Neural cell (in vitro differentiated cells): ENCODE measurements around the gene CDH5. TPM values are rescaled to one million over a fixed set of nuclear protein-coding genes. Genes with fewer than 3 reads are reported as not detected.

ENCODE experiments used
- H2AFZ ChIP-seq: fragments of 200-600, 300-800 bp; sonication (generic), shearing (Covaris generic); 2 replicates; pipeline ENCODE4 v1.6.0; 2014; ENCODE audit warnings: low read depth, mild to moderate bottlenecking, antibody characterized with exemption, low read length, moderate library complexity
- H3F3A ChIP-seq: fragments of 200-600 bp; shearing (Covaris generic); 2 replicates; pipeline ENCODE4 v1.6.1; 2016; ENCODE audit warnings: mild to moderate bottlenecking, moderate library complexity, mixed read lengths, antibody characterized with exemption, low read length; ENCODE audit not compliant: insufficient read depth, poor library complexity, severe bottlenecking
- H3K27ac ChIP-seq: fragments of 200-600, 300-800 bp; sonication (generic), shearing (Covaris generic); 2 replicates; pipeline ENCODE4 v1.5.1; 2014; ENCODE audit warnings: mild to moderate bottlenecking, low read length, moderate library complexity
- H3K27me3 ChIP-seq: fragments of 300-800, 200-600 bp; sonication (generic), shearing (Covaris generic); 2 replicates; pipeline ENCODE4 v1.6.0; 2014; ENCODE audit warnings: mild to moderate bottlenecking, low read depth, low read length, moderate library complexity; ENCODE audit not compliant: insufficient read depth
- H3K36me3 ChIP-seq: fragments of 300-800, 200-600 bp; sonication (generic), shearing (Covaris generic); 2 replicates; pipeline ENCODE4 v1.5.1; 2014; ENCODE audit warnings: mild to moderate bottlenecking, antibody characterized with exemption, low read length, moderate library complexity; ENCODE audit not compliant: insufficient read depth
- H3K4me2 ChIP-seq: fragments of 300-800, 200-600 bp; sonication (generic), shearing (Covaris generic); 2 replicates; pipeline ENCODE4 v1.6.0; 2014; ENCODE audit warnings: mild to moderate bottlenecking, low read length
- H3K4me3 ChIP-seq: fragments of 300-800, 200-600 bp; sonication (generic), shearing (Covaris generic); 2 replicates; pipeline ENCODE4 v1.5.1; 2014; ENCODE audit warnings: mild to moderate bottlenecking, low read length, moderate library complexity
- H3K79me2 ChIP-seq: fragments of 200-600 bp; shearing (Covaris generic); replicated peaks from 2 replicates; pipeline ENCODE4 v1.6.0; 2014; ENCODE audit warnings: mild to moderate bottlenecking, low read length, moderate library complexity; ENCODE audit not compliant: insufficient read depth
- H3K9ac ChIP-seq: fragments of 300-800, 200-600 bp; sonication (generic), shearing (Covaris generic); 2 replicates; pipeline ENCODE4 v1.6.1; 2016; ENCODE audit warnings: mild to moderate bottlenecking, low read length, mixed read lengths
- H3K9me2 ChIP-seq: fragments of 200-600 bp; shearing (Covaris generic); 2 replicates; pipeline ENCODE4 v1.6.1; 2016; ENCODE audit warnings: mild to moderate bottlenecking, low read length, mixed read lengths; ENCODE audit not compliant: insufficient read depth
- H3K9me3 ChIP-seq: fragments of 200-600, 300-800 bp; sonication (generic), shearing (Covaris generic); 2 replicates; pipeline ENCODE4 v1.6.1; 2016; ENCODE audit warnings: mild to moderate bottlenecking, mixed run types, low read length, moderate library complexity, mixed read lengths
- H4K20me1 ChIP-seq: fragments of 200-600 bp; shearing (Covaris generic); 2 replicates; pipeline ENCODE4 v1.6.1; 2016; ENCODE audit warnings: mild to moderate bottlenecking, mixed run types; ENCODE audit not compliant: insufficient read depth
- EP300 ChIP-seq: fragments of 450-650 bp; conservative IDR thresholded peaks from 2 replicates; pipeline ENCODE4 v1.6.1; 2014; ENCODE audit warnings: antibody characterized with exemption, mild to moderate bottlenecking, moderate library complexity; ENCODE audit not compliant: poor library complexity, severe bottlenecking
- EZH2 ChIP-seq: fragments of 200-600, 300-800 bp; shearing (Covaris generic), sonication (generic); IDR thresholded peaks from 2 replicates; pipeline ENCODE4 v1.6.1; 2014; ENCODE audit warnings: antibody characterized with exemption, low read length, borderline replicate concordance, mild to moderate bottlenecking; ENCODE audit not compliant: insufficient read depth, poor library complexity, severe bottlenecking
- MXI1 ChIP-seq: fragments of 450-650 bp; conservative IDR thresholded peaks from 2 replicates; pipeline ENCODE4 v1.6.1; 2014; ENCODE audit warnings: antibody characterized with exemption, mild to moderate bottlenecking; ENCODE audit not compliant: poor library complexity, severe bottlenecking
- POLR2AphosphoS5 ChIP-seq: IDR thresholded peaks from 2 replicates; pipeline ENCODE4 v1.6.1; 2012
- RAD21 ChIP-seq: fragments of 450-650 bp; conservative IDR thresholded peaks from 2 replicates; pipeline ENCODE4 v1.6.1; 2014; ENCODE audit warnings: antibody characterized with exemption, mild to moderate bottlenecking, moderate library complexity
- REST ChIP-seq: IDR thresholded peaks from 2 replicates; pipeline ENCODE4 v1.6.1; 2012; ENCODE audit warnings: borderline replicate concordance
- SMC3 ChIP-seq: fragments of 450-650 bp; conservative IDR thresholded peaks from 2 replicates; pipeline ENCODE4 v1.6.1; 2014; ENCODE audit warnings: antibody characterized with exemption, mild to moderate bottlenecking, moderate library complexity; ENCODE audit not compliant: poor library complexity
- TAF1 ChIP-seq: IDR thresholded peaks from 2 replicates; pipeline ENCODE4 v1.6.1; 2012; ENCODE audit warnings: low read depth
- polyA plus RNA-seq: library from polyadenylated mRNA; depleted of rRNA; stranded (reverse); fragments of >200 nt; gene quantifications from 2 replicates; pipeline ENCODE4 v1.2.3, GENCODE V29; 2014
- TF ChIP-seq, protein P1 (sequence below): fragments of 450-650 bp; IDR thresholded peaks from 2 replicates; pipeline ENCODE4 v1.5.1; 2014; ENCODE audit warnings: antibody characterized with exemption, mild to moderate bottlenecking, moderate library complexity; ENCODE audit not compliant: poor library complexity, severe bottlenecking

CDH5 gene
- polyA plus RNA-seq, 1 donor from 2014 or later = not detected

GRCh38 chr16:66416939-66417700 is 50.6 kb downstream of the CDH5 start:
- no peaks in the 10 kb centered on the region for H3F3A ChIP-seq
- TF ChIP-seq MXI1 (no peak), SMC3 (no peak), POLR2AphosphoS5 (no peak), REST (no peak)
- no peak overlapping the region for H3K4me3 ChIP-seq
- no peak overlapping the region for H3K4me2 ChIP-seq
- H3K9ac ChIP-seq = no peak overlapping the region
- H3K79me2 ChIP-seq = no peaks in the 10 kb centered on the region
- peaks cover 6% of the 10 kb centered on the region for H3K9me3 ChIP-seq
- no peaks in the 10 kb centered on the region for H3K36me3 ChIP-seq
- H2AFZ ChIP-seq = no peak overlapping the region
- no peaks in the 10 kb centered on the region for H4K20me1 ChIP-seq
- no peaks in the 10 kb centered on the region for H3K27me3 ChIP-seq
- H3K9me2 ChIP-seq = no peaks in the 10 kb centered on the region
- H3K27ac ChIP-seq = no peak overlapping the region

GRCh38 chr16:66418165-66418962 is 51.9 kb downstream of the CDH5 start:
- no peaks in the 10 kb centered on the region for H3K27me3 ChIP-seq
- no peak overlapping the region for H3K27ac ChIP-seq
- no peaks in the 10 kb centered on the region for H3K9me2 ChIP-seq
- no peak overlapping the region for H3K9ac ChIP-seq
- H3F3A ChIP-seq = no peaks in the 10 kb centered on the region
- no peak overlapping the region for H3K4me2 ChIP-seq
- TF ChIP-seq REST (no peak), EZH2 (no peak), SMC3 (no peak), TAF1 (no peak), MXI1 (no peak), RAD21 (no peak), EP300 (no peak), POLR2AphosphoS5 (no peak)
- TF ChIP-seq, protein P1, sequence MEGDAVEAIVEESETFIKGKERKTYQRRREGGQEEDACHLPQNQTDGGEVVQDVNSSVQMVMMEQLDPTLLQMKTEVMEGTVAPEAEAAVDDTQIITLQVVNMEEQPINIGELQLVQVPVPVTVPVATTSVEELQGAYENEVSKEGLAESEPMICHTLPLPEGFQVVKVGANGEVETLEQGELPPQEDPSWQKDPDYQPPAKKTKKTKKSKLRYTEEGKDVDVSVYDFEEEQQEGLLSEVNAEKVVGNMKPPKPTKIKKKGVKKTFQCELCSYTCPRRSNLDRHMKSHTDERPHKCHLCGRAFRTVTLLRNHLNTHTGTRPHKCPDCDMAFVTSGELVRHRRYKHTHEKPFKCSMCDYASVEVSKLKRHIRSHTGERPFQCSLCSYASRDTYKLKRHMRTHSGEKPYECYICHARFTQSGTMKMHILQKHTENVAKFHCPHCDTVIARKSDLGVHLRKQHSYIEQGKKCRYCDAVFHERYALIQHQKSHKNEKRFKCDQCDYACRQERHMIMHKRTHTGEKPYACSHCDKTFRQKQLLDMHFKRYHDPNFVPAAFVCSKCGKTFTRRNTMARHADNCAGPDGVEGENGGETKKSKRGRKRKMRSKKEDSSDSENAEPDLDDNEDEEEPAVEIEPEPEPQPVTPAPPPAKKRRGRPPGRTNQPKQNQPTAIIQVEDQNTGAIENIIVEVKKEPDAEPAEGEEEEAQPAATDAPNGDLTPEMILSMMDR = no peak
- H3K9me3 ChIP-seq = no peaks in the 10 kb centered on the region
- no peak overlapping the region for H3K4me3 ChIP-seq
- H3K36me3 ChIP-seq = no peaks in the 10 kb centered on the region
- no peak overlapping the region for H2AFZ ChIP-seq
- H4K20me1 ChIP-seq = no peaks in the 10 kb centered on the region
- H3K79me2 ChIP-seq = no peaks in the 10 kb centered on the region
